HG02610 (cell line): Measurements from ENCODE around the gene RNF207.

ENCODE experiments used
- ATAC-seq: cut with Tn5 transposase; IDR thresholded peaks from one replicate; pipeline ENCODE4 v1.9.1; 2021; ENCODE audit warnings: mild to moderate bottlenecking, moderate library complexity; ENCODE audit not compliant: unreplicated experiment

RNF207 gene

DNA sequence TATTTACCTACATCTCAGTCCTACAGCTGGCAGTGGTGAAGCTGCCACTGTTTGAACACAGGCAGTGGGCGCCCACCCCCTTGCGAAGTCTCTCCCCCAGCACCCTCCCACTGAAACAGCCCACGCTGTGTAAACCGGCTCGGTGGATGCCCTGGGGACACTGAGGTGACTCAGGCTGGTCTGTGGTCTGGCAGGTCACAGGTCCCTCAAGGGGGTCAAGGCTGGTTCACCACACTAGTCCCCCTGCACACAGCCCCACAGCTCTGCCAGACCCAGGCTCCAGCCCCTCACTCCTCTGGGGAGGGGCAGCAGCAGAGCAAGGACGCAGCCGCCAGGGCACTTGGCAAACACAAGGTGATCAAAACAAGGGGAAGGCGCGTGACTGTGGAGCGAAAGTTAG is 33.4 kb upstream of the RNF207 start:
- ATAC-seq: no peak

GRCh38 chr1:6174621-6175410 is 31.1 kb upstream of the RNF207 start:
- ATAC-seq: no peak

GRCh38 chr1:6175411-6175828 is 30.5 kb upstream of the RNF207 start:
- ATAC-seq: no peak

DNA sequence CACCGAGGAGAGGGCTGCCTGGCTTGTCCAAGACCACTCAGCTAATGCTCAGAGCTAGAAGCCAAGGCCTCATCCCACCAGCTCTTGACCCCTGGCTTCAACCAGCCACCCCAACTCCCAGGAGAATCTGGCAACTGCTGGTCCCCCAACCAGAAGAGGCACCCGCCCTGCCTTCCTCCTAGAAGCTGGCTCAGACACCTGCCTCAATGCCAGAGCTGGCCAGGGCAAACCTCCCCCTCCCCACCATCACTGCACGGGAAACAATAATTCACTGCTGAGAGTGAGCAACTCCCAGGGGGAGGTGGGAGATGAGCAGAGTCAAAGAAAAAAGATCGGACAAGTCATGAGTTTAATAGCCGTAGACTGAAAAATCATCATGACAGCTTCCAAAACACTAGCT is 29.1 kb upstream of the RNF207 start:
- no peak for ATAC-seq

DNA sequence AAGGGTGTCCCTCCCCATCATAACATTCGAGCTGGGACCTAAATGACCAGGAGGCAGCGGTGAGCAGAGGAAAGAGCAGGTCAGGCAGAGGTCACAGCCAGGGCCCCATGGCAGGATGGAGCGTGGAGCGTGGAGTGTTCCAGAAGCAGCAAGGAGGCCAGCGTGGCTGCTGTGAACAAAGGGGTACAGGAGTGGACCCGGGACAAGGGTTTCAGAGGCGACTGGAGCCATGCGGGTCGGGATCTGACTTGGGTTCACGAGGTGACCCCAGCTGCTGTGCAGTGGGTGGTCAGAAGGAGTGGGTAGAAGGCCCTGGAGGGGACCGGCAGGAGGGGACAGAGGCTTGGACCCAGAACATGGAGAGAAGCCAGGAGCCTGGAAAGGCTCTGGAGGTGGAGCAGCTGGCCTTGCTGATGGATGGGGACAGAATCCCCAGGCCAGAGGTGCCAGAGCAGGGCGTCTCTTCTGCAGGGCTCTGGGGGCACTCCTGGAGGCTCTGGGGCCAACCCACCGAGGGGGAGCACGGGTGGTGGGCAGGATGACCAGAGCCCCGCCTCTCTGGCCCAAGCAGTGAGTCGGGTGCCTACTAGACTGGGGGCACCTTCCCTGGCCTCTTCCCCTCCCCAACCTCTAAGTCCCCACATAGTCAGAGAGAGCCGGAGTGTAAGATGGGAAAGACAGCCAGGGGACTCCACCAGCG is 28.1 kb upstream of the RNF207 start:
- ATAC-seq: no peak

DNA sequence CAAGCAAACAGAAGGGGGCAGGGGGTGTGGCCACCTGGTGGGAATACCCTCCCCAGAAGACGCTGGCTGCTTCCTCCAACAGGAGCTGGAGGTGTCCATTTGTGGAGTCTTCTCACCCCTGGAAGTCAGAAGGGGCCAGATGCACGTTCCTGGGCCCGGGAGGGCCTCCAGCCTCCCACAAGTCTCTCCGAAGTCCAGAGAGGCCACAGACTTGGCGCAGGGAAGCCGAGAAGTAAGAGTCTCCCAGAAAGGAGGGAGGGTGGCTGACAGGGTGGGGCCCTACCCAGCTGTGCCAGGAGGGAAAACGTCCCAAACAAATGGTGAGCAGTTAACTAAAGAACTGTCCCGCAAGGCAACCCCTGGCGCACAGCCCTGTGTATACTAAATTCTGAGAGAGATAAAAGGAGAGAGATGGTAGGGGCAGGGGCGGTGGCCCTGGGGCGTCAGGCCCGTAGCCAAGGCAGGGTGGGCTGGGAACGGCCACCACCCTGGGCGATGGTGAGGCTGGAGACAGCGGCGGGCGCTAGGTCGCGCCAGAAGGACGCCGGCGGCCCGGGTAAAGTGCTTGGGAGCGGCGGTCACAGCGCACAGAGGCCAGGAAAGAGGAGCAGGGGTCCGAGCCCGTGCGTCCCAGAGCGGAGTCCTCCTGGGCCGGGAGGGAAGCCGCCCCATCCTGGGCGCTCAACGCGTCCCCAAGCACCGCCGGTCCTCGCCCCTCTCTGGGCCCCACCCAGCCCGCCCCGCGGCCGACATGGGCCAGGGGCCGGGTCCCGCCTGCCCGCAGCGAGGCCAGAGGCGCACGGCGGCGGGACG is 27.0 kb upstream of the RNF207 start:
- no peak for ATAC-seq

DNA sequence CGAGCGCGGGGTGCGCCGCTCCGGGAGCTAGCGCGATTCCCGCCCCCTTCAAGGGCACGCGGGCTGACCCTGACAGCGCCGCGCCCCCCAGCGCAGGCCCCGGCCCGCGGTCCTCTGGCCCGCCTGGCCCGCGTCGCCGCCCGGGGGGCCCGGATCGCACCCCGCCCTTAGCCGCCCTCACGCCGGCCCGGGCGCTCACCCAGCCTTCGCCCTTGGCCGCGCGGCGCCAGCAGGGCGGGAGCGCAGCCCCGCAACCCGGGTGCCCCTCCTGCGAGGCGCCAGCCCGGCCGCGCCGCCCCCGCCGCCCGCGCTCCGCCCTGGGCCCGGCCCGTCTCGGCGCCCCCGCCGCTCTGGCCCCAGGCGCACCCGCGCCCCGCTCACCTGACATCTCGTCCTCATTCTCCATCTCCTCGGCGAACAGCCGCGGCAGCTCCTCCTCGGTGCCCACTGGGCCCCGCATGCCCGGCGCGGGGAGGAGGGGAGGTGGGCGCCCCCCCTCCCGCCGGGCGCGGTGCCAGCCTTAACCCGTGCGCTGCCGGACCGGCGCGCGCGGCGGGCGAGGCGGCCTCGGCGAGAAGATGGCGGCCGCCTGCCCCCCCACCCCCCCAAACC is 26.2 kb upstream of the RNF207 start:
- ATAC-seq: no peak

- ATAC-seq: no peak
Observed at GRCh38 chr1:6180268-6180706, 25.6 kb upstream of the RNF207 start, which contains the start of gene CHD5. CHD5 (minus strand) TSS chr1:6180321; CDS start chr1:6180023, 298 bp downstream.

DNA sequence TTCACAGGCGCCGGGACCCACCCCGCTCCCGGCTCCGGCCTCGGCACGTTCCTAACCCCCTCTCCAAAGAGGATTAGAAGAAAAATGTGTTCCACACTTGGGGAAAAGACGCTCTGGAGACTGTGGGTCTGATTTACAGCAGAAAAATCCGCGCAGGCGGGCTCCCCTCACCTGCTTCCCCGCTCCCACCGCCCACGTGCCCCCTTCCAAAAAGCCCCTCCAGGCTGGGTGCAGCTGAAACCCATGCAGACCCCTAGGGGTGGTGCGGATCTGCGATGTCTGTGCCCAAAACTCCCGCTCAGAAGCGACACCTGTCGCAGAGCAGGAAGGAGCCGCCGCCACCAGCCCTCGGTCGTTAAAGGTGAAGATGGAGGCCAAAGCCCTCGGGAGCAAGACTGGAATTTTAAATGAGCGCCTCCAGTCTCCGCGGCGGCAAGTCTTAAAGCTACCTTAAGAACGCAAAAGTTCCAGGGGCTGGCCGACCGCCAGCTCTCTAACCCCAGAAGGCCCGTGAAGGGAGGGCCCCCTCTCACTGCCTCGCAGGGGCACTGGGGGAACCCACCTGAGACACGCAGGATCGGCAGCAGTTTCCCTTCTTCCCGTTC is 25.1 kb upstream of the RNF207 start:
- no peak for ATAC-seq

GRCh38 chr1:6181347-6181770 is 24.6 kb upstream of the RNF207 start:
- ATAC-seq: no peak

GRCh38 chr1:6183520-6183989 is 22.4 kb upstream of the RNF207 start:
- ATAC-seq: no peak

GRCh38 chr1:6184083-6184783 is 21.7 kb upstream of the RNF207 start:
- ATAC-seq: no peak

GRCh38 chr1:6185151-6185550 is 20.8 kb upstream of the RNF207 start:
- no peak for ATAC-seq

DNA sequence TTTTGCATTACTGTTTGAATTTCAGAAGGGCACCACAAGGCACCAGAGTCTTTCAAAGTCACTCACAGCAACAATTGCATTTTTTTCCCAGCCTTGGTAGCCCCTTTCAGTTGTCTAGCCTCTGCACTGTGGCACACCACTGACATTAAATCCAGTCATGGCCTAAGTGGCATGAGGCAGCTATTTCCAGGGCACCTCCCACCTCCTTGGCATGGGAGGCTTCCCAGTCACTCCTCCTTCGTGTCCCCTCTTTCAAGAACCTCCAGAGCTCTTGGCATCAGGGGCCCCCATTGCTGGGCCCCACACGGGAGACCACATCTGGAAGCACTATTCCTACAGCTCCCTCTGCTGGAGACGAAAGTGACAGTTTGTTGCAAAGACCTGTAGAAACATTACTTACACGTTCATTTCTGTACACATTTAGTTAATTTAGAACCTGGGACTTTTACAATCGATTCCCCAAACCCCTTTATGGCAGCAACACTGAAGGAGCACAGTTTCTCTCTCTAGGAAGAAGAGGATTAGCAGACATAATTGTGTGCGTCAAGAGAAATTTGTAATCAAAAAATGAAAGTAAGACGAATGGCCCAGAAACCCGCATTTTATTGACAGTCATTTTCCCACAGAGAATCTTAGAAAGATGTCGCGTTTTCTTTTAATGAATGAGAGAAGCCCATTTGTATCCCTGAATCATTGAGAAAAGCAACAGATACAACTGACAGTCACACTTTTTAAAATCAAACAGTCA is 20.1 kb upstream of the RNF207 start:
- ATAC-seq: no peak

- no peak for ATAC-seq
Observed at GRCh38 chr1:6188466-6188865, 17.5 kb upstream of the RNF207 start.

GRCh38 chr1:6191968-6192367 is 14.0 kb upstream of the RNF207 start:
- ATAC-seq: no peak

GRCh38 chr1:6197746-6198427 is 8.0 kb upstream of the RNF207 start:
- no peak for ATAC-seq

DNA sequence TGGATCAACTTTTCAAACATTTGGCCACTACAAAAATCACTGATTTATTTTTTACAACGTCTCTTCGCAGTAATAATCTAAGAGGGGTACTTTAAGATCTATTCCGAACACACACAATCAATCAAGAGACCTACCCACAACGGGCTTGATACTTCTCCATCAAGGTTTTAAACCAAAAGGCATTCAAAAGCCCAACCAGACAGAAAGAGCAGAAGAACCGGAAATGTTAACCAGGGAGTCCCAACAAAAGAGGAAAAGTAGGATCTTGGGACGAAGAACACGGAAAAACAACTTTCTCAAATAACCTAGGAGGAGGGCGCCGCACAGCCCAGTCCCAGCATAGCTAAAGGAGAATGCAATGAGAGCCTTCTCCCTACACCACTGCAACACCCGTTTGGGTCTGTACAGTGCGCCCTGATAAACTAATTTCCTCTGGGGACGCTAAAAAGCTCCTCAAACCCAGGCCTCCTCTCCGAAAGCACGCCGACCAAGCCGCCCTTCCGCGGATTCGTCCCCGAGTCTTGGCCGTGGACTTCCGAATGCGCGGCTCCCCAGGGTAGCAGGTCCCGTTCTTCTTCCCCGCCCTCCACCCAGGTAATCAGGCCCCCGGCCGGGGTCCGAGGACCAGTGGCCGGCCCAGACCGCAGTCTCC is 7.1 kb upstream of the RNF207 start:
- peak; percentile 14 for ATAC-seq
